IPS DF 6.9 (cell line): ENCODE measurements around the gene CREB3L1.
A peak's percentile ranks its signal among the peaks of the same experiment; 100 is the strongest.

Source experiments
- DNase-seq: peaks from one replicate; pipeline ENCODE4 v3.0.0-alpha.2; 2013; ENCODE audit warnings: low read depth, low spot score
- H3K27ac ChIP-seq: one replicate; pipeline ENCODE4 v1.5.1; 2013; ENCODE audit warnings: low read length, control low read depth
- H3K27me3 ChIP-seq: 2 replicates; pipeline ENCODE4 v1.6.1; 2013; ENCODE audit warnings: mild to moderate bottlenecking, low read length; ENCODE audit not compliant: control insufficient read depth, insufficient read depth
- H3K36me3 ChIP-seq: 2 replicates; pipeline ENCODE4 v1.6.1; 2013; ENCODE audit warnings: low read length; ENCODE audit not compliant: control insufficient read depth, insufficient read depth
- H3K4me1 ChIP-seq: 2 replicates; pipeline ENCODE4 v1.6.1; 2013; ENCODE audit warnings: low read length; ENCODE audit not compliant: control insufficient read depth, insufficient read depth
- H3K4me3 ChIP-seq: 2 replicates; pipeline ENCODE4 v1.5.1; 2013; ENCODE audit warnings: mild to moderate bottlenecking, low read length
- H3K9me3 ChIP-seq: 2 replicates; pipeline ENCODE4 v1.6.1; 2013; ENCODE audit warnings: low read length, inconsistent platforms; ENCODE audit not compliant: control insufficient read depth, insufficient read depth
- WGBS: extraction: QIAGEN DNeasy Blood & Tissue Kit; methylation state at CpG from one replicate; pipeline ENCODE4 v1.1.7; 2013; ENCODE audit warnings: mixed read lengths, missing lambda C conversion rate; ENCODE audit not compliant: insufficient read length, insufficient coverage; 5-methylcytosine and 5-hydroxymethylcytosine counted together

The CREB3L1 gene

DNA sequence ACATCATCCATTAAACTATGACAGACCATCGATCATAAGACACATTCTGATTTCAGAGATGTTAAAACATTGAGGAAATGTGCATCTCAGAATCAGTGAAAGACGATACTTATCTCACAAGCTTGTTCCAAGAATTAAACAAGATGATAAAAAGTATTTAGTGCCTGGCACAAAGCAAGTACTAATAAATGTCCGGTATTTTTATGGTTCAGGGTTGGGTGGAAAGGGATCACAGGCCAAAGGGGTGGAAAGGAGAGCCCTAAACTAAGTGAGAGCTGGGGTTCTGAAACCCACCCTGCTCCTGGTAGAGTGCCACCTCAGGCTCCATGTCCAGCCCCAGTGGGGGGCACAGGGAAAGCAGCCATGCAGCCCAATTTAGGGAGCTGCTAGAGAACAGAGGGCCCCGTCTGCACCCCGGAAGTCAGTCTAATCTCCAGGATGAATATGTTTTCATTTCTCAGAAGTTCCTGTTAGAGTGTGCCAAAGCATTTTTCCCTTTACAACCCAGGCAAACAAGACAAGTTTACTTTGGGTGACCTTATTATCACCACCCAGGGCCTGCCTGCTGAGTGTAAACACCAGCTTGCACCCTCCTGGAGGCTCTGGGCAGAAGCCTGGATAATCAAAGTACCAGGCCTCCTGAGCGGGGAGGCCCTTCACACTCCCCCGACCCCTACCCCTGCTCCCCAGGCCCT lies 3.8 kb upstream of the CREB3L1 start:
- no CpG with 5 or more reads among the region's 7 CpGs for WGBS
- DNase-seq: no peak
- H3K36me3 ChIP-seq: no peaks in the 10 kb centered on the region
- no peaks in the 10 kb centered on the region for H3K9me3 ChIP-seq
- H3K27me3 ChIP-seq: no peaks in the 10 kb centered on the region
- H3K27ac ChIP-seq: no peak overlapping the region
- no peak overlapping the region for H3K4me3 ChIP-seq
- H3K4me1 ChIP-seq: no peaks in the 10 kb centered on the region

DNA sequence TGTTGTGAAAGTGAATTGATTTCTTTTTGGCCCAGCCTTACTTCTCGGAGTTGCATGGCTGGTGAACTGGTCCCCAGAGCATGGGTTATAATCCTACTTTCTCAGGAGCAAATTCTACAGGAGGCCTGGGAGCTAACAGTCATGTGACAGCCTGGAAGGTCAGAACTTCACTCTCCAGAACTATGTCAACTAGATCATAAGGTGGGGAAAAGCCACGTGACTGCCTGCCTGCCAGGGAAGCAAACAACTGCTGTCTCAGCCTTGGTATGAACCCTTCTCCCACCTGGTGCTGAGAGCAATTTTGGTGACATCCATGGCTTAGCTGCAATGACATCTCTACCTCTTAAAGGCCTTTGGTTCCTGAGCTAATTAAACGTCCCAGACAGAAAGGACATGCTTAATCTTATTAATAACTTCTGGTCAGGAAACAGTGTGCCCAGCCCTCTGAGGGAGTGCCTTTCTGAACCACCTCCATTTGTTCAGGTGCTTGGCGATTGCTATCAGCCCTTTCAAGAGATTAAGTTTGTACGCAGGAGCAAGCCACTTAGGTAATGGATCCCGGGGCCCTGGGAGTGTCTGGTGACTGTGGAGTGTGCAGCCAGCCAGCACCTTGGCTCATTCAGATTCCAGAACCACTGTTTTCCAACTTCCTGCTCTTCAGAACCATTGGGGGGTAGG lies 1.4 kb upstream of the CREB3L1 start:
- DNase-seq: no peak
- Histone ChIP-seq H3K9me3 (no peaks in the 10 kb centered on the region), H3K4me1 (peaks cover 6% of the 10 kb centered on the region; the same call in 1 of the 2 replicates), H3K36me3 (no peaks in the 10 kb centered on the region), H3K27ac (no peak overlapping the region), H3K4me3 (no peak overlapping the region), H3K27me3 (no peaks in the 10 kb centered on the region)
- WGBS: no CpG with 5 or more reads among the region's 6 CpGs

DNA sequence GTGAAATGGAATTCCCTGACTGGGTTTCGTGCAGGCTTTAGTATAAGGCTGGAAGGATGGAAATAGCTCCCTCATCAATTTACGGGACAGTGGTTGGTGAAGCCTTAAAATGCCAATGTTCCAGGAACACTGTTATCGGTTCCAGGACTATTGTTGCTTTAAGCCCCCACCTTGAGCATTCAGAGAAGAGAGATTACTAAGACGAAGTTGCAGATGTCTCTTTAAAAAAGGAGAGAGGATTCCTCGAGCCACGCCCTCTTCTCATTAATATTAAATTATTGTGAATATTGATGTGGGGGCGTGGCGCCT lies 195 bp upstream of the CREB3L1 start:
- Histone ChIP-seq H3K4me1 (peaks cover 9% of the 10 kb centered on the region; the same call in 1 of the 2 replicates), H3K4me3 (peak overlapping the region; percentile 65; the same call in 1 of the 2 replicates), H3K27me3 (no peaks in the 10 kb centered on the region), H3K27ac (no peak overlapping the region), H3K9me3 (no peaks in the 10 kb centered on the region), H3K36me3 (no peaks in the 10 kb centered on the region)
- WGBS: no CpG with 5 or more reads among the region's 8 CpGs
- no peak for DNase-seq

DNA sequence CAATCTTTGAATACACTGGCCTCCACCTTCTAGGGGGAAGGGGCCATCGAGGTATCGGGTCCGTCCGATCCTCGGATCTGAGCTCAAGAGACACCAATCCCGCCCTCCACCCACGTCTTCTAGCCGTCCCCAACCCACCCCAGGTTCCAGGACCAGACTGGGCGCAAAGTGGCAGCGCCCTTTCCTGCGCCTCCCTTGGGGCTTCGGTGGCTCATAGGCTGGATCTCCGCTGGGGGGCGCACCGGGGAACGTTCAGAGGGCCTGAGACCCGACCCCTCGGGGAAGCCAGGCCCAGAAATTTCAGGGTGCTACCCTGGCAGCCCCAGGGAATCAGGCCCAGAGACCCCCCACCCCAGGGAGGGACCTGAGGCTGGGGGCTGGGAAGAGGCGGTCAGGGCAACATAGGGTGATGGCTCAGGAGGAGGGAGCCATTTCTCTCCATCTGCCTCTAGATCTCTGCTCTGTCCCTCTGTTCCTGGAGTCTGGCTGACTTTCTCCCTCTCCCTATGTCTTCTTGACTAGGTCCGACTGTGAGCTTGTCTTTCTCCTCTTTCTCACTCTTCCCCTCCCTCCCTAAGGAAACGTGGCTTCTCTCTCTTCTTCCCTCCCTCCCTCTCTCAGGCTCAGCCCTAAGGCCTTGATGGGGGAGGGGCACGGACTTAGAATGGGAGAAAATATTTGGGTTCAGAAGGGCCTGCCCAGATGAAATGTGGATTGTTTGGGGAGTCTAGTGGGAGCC lies 1.1 kb downstream of the CREB3L1 start:
- Histone ChIP-seq H3K36me3 (no peaks in the 10 kb centered on the region), H3K27me3 (no peaks in the 10 kb centered on the region), H3K9me3 (no peaks in the 10 kb centered on the region), H3K4me3 (peak overlapping the region; percentile 65), H3K27ac (no peak overlapping the region), H3K4me1 (peaks cover 9% of the 10 kb centered on the region; the same call in 1 of the 2 replicates)
- no peak for DNase-seq
- no CpG with 5 or more reads among the region's 22 CpGs for WGBS

DNA sequence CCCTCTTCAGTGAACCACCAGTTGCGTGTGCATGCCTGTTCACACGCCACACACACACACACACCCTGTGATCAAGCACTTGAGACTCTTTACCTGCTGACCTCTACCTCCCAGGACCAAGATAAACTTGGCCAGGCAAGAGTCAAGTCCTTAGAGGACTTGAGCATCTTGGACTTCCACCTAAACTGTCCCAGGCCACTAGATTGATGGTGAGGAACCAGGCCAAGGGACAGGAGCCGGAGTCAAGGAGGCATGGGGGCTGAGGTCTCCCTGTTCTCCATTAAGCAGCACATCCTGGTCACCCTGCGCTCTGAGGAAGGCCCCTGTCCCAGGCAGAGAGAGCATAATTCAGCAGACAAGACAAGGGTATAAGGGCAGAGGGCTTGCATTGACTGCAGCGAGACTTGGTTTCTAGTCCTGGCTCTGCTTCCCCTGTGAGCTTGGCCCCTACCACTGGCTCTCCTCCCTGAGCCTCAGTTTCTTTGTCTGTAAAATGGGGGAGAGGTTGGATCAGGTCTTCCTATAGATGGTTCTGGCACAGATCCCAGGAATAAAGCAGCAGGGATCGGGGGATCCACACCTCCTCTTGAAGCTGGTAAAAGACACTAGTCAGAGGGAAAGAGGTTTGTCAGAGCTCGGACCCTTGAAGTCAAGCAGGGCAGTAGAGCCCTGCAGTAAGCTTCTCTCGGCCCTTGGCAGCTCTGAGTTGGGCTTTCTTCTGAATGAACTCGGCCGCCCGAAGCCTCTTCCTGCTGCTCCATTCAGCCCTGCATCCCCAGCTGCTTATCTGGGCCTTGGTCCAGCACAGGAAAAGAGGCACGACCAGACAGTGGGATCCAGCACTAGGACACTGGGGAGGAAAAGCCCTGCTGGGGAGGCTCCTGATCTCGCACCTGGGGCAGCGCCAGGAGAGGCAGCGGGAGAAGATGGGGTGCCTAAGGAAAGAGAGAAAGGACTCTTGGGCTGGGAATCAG lies 2.0 kb downstream of the CREB3L1 start:
- Histone ChIP-seq H3K27me3 (no peaks in the 10 kb centered on the region), H3K4me1 (peaks cover 9% of the 10 kb centered on the region; the same call in 1 of the 2 replicates)
- DNase-seq: no peak

DNA sequence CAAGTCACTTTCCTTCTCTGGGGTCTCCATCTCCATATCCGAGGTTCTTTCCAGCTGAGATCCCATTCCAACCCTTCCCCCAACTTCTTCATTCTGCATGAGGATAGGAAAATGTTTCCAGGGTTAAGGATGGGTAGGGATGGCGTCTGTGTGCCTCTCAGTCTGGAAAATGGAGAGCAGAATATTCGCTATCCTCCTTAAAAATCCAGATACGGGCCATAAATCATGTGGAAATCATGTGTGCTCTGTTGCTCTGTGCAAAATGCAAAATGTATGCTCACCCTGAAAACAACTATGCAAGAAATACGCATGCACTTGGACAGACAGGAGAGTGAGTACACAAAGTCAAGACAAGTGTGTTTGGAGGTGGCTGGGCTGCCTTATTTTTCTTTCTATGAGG lies 3.2 kb downstream of the CREB3L1 start:
- H3K4me3 ChIP-seq: no peak overlapping the region
- no CpG with 5 or more reads among the region's 5 CpGs for WGBS
- peaks cover 11% of the 10 kb centered on the region; the same call in 1 of the 2 replicates for H3K4me1 ChIP-seq
- DNase-seq: no peak
- no peak overlapping the region for H3K27ac ChIP-seq
- no peaks in the 10 kb centered on the region for H3K36me3 ChIP-seq
- H3K9me3 ChIP-seq: no peaks in the 10 kb centered on the region
- no peaks in the 10 kb centered on the region for H3K27me3 ChIP-seq

More for the DNA sequence above, 2.0 kb downstream of the CREB3L1 start:
- no CpG with 5 or more reads among the region's 15 CpGs for WGBS
- Histone ChIP-seq H3K4me3 (no peak overlapping the region), H3K36me3 (no peaks in the 10 kb centered on the region), H3K9me3 (no peaks in the 10 kb centered on the region), H3K27ac (no peak overlapping the region)

DNA sequence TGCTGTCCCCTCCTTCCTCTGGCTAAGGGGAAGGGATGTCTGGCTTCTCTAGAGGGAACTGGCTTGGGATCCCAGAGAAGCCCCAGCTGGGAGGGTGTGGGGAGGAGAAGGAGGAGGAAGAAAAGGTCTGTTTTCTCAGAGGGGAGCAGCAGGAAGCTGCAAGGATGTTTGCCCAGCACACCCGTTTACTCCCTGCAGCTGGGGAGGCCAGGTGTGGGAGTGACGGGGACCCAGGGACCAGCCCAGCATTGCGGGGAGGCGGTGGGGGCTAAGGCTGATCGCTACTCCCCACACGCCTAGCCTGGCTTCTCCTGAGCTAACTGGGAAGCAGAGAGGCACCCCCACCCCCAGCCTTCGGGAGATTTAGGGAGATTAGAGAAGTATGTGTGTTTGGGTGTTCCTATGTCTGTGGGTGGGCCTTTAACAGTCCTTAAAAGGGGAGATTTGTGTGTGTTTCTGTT lies 3.9 kb downstream of the CREB3L1 start:
- Histone ChIP-seq H3K4me3 (no peak overlapping the region), H3K36me3 (no peaks in the 10 kb centered on the region), H3K27ac (no peak overlapping the region), H3K9me3 (no peaks in the 10 kb centered on the region), H3K27me3 (no peaks in the 10 kb centered on the region), H3K4me1 (peaks cover 13% of the 10 kb centered on the region; the same call in 1 of the 2 replicates)
- WGBS: no CpG with 5 or more reads among the region's 7 CpGs
- DNase-seq: no peak

DNA sequence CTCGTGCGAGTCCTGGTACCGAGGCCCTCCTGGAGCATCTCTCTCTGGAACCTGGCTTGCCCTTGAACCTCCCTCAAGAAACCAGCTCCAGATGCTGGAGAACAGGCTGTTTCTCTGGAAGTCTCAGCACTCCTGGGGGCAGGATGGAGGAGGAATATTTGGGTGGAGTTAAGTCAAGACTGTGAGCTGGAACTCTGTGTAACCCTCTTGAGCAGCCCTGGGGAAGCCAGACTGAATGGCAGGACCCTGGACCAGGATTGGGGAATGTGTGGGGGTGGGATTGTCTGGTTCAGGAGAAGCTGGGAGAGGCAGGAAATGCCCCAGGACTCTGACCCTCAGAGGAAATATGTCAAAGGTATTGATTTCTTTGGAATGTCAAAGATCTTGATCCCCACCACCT lies 7.7 kb downstream of the CREB3L1 start:
- H3K27me3 ChIP-seq: no peaks in the 10 kb centered on the region
- peaks cover 10% of the 10 kb centered on the region; the same call in 1 of the 2 replicates for H3K4me1 ChIP-seq
- H3K9me3 ChIP-seq: no peaks in the 10 kb centered on the region
- DNase-seq: no peak
- H3K4me3 ChIP-seq: no peak overlapping the region
- H3K27ac ChIP-seq: no peak overlapping the region
- H3K36me3 ChIP-seq: no peaks in the 10 kb centered on the region
- no CpG with 5 or more reads among the region's 3 CpGs for WGBS

DNA sequence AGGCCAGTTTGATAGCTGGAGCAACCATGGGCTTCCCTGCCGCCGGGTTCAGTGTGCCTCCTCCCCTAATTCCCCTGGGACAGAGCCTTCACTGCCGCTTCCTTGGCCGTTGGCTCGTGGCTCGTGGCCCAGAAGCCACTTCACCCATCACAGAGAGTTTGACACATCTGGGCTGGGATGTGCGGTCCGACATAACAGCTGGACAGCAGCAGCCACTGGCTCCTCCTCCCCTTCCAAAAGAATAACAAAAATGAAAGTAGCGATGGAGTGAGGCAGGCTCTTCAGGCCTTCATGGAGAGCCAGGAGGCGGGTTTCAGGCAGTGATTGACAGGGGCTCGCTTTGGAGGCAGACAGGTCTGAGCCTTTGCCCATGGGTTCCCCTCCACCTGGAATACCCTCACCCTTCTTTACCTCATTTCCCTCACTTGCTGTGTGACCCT lies 8.2 kb downstream of the CREB3L1 start:
- WGBS: no CpG with 5 or more reads among the region's 11 CpGs
- H3K36me3 ChIP-seq: no peaks in the 10 kb centered on the region
- DNase-seq: no peak
- no peak overlapping the region for H3K27ac ChIP-seq
- H3K27me3 ChIP-seq: no peaks in the 10 kb centered on the region
- peaks cover 14% of the 10 kb centered on the region; the same call in 1 of the 2 replicates for H3K4me1 ChIP-seq
- H3K9me3 ChIP-seq: no peaks in the 10 kb centered on the region
- H3K4me3 ChIP-seq: no peak overlapping the region
